Rectal smooth muscle tissue (tissue), 1 donor: ENCODE measurements around the gene SMIM44.
"Not testable (repeated sequence)": the region's sequence is repeated elsewhere in the genome, so short reads cannot be mapped to it uniquely, and the experiment has no call there.

Experiments used
- H3K27ac ChIP-seq: one replicate; pipeline ENCODE4 v1.7.0; 2013; ENCODE audit warnings: low read depth, low read length, inconsistent platforms
- H3K27me3 ChIP-seq: one replicate; pipeline ENCODE4 v1.7.0; 2013; ENCODE audit warnings: low read length; ENCODE audit not compliant: control insufficient read depth, insufficient read depth
- H3K36me3 ChIP-seq: one replicate; pipeline ENCODE4 v1.7.0; 2013; ENCODE audit warnings: low read length; ENCODE audit not compliant: control insufficient read depth, insufficient read depth
- H3K4me1 ChIP-seq: one replicate; pipeline ENCODE4 v1.7.0; 2013; ENCODE audit warnings: low read length; ENCODE audit not compliant: control insufficient read depth, insufficient read depth
- H3K4me3 ChIP-seq: one replicate; pipeline ENCODE4 v1.7.0; 2013; ENCODE audit warnings: low read length
- H3K9ac ChIP-seq: one replicate; pipeline ENCODE4 v1.7.0; 2013; ENCODE audit warnings: low read length

The SMIM44 gene

DNA sequence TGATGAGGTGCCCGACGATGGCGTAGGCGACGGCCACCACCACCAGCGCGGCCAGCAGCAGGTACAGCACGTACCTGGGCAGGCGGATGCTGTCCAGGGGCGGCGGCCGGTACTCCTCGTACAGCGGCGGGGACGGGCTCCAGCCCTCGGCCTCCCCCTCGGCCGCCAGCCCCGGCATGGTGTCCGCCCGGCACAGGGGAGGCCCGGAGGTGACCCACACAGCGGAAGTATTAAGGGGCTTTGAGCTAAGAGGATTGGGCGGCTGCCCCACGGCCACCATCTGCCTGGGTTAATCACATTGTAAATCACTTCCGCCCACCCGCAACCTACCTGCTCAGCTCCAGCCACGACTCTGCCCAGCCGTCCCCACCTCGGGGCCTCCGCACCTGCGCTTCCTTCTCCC is at the start of gene SMIM44:
Gene SMIM44, minus strand, starts transcription at position 216 of the 403 bp plus-strand sequence. Its CDS starts 38 bp downstream, at position 178.
- Histone ChIP-seq H3K36me3 (no peaks in the 10 kb centered on the region), H3K27ac (no peak within 1 kb of the TSS), H3K4me3 (peak within 1 kb of the TSS; percentile 44), H3K9ac (no peak within 1 kb of the TSS), H3K27me3 (peaks cover 5% of the 10 kb centered on the region), H3K4me1 (no peaks in the 10 kb centered on the region)

DNA sequence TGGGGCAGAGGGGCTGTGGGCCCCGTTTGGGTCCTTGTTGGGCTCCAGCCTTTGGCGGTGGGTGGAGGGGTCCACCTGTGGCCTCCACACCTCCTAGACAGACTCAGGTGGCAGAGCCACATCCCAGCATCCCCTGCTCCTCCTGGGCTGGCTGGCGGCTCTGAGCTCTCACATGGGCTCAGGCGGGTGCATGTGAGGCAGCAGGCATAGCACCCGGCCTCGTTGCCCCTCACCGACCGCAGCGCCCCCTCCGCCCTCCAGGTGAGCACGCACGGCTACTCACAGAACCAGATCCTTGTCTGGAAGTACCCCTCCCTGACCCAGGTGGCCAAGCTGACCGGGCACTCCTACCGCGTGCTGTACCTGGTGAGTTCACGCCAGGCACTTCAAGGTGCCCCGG is 49.8 kb upstream of the SMIM44 start:
- H3K4me3 ChIP-seq: no peak overlapping the region
- no peak overlapping the region for H3K9ac ChIP-seq
- H3K27ac ChIP-seq: no peak overlapping the region
- H3K36me3 ChIP-seq: peaks cover 45% of the 10 kb centered on the region
- no peaks in the 10 kb centered on the region for H3K4me1 ChIP-seq
- no peaks in the 10 kb centered on the region for H3K27me3 ChIP-seq

DNA sequence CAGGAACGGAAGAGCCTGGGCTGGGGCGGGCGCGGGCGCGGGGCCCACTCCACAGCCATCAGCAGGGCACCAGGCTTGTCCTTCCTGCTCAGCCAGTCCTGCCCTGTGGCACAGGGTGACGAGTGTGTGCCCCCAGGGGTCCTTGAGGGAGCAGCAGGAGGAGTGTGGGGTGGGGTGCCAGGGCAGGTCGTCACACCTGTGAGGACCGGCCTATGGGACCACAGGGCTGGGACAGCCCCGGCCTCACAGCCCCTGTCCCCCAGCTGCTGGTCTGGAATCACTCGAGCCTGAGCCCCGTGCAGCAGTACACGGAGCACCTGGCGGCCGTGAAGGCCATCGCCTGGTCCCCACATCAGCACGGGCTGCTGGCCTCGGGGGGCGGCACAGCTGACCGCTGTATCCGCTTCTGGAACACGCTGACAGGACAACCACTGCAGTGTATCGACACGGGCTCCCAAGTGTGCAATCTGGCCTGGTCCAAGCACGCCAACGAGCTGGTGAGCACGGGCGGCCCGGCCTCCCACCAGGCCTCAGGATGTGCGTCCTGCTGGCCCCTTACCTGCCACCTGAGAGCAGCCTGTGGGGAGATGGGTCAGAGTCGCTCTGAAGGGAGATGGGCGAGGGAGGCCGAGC is 49.0 kb upstream of the SMIM44 start:
- Histone ChIP-seq H3K27me3 (no peaks in the 10 kb centered on the region), H3K4me1 (no peaks in the 10 kb centered on the region), H3K9ac (no peak overlapping the region), H3K27ac (no peak overlapping the region), H3K36me3 (peaks cover 50% of the 10 kb centered on the region), H3K4me3 (no peak overlapping the region)

DNA sequence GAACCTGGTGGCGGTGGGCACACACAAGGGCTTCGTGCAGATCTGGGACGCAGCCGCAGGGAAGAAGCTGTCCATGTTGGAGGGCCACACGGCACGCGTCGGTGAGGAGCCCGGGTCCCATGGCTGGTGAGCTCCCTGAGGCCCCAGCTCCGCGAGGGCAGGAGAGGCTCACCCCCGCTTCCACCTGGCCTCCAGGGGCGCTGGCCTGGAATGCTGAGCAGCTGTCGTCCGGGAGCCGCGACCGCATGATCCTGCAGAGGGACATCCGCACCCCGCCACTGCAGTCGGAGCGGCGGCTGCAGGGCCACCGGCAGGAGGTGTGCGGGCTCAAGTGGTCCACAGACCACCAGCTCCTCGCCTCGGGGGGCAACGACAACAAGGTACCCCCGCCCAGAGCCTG is 48.5 kb upstream of the SMIM44 start:
- H3K9ac ChIP-seq: no peak overlapping the region
- no peak overlapping the region for H3K4me3 ChIP-seq
- H3K4me1 ChIP-seq: no peaks in the 10 kb centered on the region
- H3K27ac ChIP-seq: no peak overlapping the region
- peaks cover 52% of the 10 kb centered on the region for H3K36me3 ChIP-seq
- H3K27me3 ChIP-seq: no peaks in the 10 kb centered on the region

DNA sequence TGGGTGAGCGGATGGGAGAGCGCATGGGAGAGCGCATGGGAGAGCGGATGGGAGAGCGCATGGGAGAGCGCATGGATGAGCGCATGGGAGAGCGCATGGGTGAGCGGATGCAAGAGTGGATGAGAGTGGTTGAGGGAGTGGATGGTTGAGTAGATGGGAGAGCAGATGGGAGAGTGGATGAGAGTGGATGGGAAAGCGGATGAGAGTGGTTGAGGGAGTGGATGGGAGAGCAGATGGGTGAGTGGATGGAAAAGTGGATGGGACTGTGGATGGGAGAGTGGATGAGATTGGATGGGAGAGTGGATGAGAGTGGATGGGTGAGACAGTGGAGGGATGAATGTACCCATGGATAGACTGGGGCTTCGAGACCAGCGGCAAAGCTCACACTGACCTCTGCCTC is 47.1 kb upstream of the SMIM44 start:
- Histone ChIP-seq H3K4me3 (no peak overlapping the region), H3K9ac (no peak overlapping the region), H3K4me1 (no peaks in the 10 kb centered on the region), H3K27ac (no peak overlapping the region), H3K27me3 (no peaks in the 10 kb centered on the region), H3K36me3 (peaks cover 53% of the 10 kb centered on the region)

DNA sequence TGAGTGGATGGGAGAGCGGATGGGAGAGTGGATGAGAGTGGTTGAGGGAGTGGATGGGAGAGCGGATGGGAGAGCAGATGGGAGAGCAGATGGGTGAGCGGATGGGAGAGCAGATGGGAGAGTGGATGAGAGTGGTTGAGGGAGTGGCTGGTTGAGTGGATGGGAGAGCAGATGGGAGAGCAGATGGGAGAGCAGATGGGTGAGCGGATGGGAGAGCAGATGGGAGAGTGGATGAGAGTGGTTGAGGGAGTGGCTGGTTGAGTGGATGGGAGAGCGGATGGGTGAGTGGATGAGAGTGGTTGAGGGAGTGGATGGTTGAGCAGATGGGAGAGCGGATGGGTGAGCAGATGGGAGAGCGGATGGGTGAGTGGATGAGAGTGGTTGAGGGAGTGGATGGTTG is 46.1 kb upstream of the SMIM44 start:
- not testable (repeated sequence) for H3K9ac ChIP-seq, H3K4me3 ChIP-seq, H3K27me3 ChIP-seq, H3K27ac ChIP-seq, H3K4me1 ChIP-seq
- H3K36me3 ChIP-seq: peaks cover 52% of the 10 kb centered on the region

DNA sequence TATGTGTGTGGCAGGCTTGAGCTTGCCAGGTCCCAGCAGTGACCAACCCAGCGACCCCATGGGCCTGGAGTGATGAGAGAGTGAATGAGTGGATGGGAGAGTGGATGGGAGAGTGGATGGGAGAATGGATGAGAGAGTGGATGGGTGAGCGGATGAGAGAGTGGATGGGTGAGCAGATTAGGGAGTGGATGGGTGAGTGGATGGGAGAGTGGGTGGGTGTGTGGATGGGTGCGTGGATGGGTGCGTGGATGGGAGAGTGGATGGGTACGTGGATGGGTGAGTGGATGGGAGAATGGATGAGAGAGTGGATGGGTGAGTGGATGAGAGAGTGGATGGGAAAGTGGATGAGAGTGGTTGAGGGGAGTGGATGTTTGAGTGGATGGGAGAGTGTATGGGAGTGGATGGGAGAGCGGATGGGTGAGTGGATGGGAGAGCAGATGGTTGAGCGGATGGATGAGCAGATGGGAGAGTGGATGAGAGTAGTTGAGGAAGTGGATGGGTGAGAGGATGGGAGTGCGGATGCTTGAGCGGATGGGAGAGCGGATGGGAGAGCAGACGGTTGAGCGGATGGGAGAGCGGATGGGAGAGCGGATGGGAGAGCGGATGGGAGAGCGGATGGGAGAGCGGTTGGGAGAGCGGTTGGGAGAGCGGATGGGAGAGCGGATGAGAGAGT is 45.4 kb upstream of the SMIM44 start:
- Histone ChIP-seq H3K9ac (no peak overlapping the region), H3K4me1 (no peaks in the 10 kb centered on the region), H3K36me3 (peaks cover 49% of the 10 kb centered on the region), H3K27me3 (no peaks in the 10 kb centered on the region), H3K4me3 (no peak overlapping the region), H3K27ac (no peak overlapping the region)

DNA sequence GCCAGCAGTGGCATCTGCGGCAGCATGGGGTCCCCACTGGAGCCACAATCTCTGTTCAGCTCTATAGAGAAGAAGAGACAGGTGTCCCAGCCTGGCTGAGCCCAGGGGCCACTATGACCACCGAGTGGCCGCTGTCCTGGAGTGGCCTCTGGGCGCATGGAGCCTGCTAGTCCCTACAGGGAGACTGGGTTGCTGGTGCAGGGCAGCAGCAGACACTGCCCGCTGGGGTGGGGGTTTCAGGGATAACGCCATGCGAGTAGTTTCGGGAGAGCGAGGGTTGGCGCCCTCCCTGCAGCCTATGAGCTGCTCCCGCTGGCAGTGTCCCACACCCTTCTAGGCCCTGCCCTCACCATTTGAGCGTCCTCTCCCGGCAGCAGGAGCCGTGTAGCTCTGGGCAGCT is 44.8 kb upstream of the SMIM44 start:
- H3K4me1 ChIP-seq: no peaks in the 10 kb centered on the region
- peaks cover 43% of the 10 kb centered on the region for H3K36me3 ChIP-seq
- no peaks in the 10 kb centered on the region for H3K27me3 ChIP-seq

DNA sequence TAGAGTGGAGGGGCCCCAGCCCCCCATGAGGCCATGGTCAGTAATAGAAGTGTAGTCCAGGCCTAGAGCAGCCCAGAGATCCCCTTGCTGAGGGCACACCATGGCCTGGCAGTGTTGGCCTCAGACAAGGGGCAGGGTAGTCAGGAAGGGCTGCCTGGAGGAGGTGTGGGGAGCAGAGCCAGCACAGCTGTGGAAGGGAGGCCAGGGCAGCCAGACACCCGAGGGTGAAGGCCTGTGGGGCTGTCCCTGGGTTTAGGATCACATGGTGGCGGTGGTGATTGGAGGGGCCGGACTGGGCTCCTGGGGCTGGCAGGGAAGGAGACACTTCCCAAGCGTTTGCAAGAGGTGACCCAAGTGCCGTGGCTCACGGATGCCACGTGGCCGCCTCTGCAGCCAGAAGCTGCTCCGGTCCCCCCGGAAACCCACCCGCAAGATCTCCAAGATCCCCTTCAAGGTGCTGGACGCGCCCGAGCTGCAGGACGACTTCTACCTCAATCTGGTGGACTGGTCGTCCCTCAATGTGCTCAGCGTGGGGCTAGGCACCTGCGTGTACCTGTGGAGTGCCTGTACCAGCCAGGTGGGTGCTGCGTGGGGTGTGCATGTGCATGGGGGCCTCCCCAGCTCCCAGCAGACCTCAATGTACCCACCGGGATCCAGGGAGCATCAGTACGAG is 44.1 kb upstream of the SMIM44 start:
- Histone ChIP-seq H3K9ac (no peak overlapping the region), H3K4me1 (no peaks in the 10 kb centered on the region), H3K27ac (no peak overlapping the region), H3K36me3 (peaks cover 37% of the 10 kb centered on the region), H3K27me3 (no peaks in the 10 kb centered on the region), H3K4me3 (no peak overlapping the region)

More for the DNA sequence above, 44.8 kb upstream of the SMIM44 start:
- Histone ChIP-seq H3K27ac (no peak overlapping the region), H3K4me3 (no peak overlapping the region), H3K9ac (no peak overlapping the region)

DNA sequence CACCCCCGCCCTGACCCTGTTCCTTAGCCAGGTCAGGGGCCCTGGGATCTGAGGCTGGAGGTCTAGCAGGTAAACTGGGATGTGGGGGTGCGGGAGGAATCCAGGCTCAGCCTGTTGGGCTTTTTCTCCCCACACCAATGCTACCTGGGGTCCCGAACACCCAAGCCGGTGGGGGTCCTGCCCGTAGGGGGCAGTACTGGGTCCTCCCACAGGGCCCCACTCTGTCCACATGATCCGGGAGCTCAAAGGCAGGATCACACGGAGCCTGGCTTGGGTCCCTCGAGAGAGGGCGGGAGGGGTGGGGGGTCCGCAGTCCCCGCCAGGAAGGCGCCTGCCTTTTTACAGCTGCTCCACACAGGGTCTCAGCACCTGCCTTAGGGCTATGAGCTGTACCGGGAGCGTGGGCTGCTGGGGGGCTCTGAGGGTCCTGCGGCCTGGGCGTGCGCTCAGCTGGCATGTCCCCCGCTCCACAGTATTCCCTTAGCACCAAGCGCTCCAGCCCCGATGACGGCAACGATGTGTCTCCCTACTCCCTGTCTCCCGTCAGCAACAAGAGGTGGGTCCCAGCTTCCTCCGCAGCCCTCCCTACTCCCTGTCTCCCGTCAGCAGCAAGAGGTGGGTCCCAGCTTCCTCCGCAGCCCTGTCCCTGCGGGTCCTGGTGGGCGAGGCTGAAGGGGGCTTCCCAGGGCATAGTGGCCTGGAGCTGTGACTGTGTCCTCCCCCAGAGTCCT is 43.4 kb upstream of the SMIM44 start:
- H3K4me1 ChIP-seq: no peaks in the 10 kb centered on the region
- H3K36me3 ChIP-seq: peaks cover 36% of the 10 kb centered on the region
- H3K9ac ChIP-seq: no peak overlapping the region
- no peak overlapping the region for H3K4me3 ChIP-seq
- H3K27me3 ChIP-seq: no peaks in the 10 kb centered on the region
- H3K27ac ChIP-seq: no peak overlapping the region

DNA sequence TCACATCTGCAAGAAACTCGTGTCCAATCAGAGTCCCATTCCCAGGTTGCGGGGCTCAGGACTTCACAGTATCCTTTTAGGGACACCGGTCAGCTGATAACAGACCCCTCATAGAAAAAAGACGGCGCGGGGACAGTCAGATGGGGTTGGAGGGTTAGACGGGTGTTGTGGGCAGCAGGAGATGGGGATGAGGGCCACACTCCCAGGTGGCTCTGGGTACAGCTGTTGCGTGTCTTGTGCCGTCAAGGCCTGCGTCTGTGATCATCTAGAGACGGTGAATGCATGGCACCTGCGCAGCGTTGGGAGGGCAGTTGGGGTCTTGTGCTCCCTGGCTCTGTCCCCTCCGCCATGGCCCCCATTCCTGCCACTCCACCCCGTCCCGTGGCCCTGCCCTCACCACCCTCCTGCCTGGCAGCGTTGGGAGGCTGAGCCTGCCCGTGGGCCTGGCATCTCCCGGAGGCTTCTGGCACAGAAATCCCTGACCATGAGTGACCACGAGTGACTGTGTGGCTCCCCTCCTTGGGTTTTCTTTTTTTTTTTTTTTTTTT is 41.7 kb upstream of the SMIM44 start:
- Histone ChIP-seq H3K4me3 (no peak overlapping the region), H3K36me3 (peaks cover 22% of the 10 kb centered on the region), H3K27ac (no peak overlapping the region), H3K9ac (no peak overlapping the region), H3K27me3 (no peaks in the 10 kb centered on the region), H3K4me1 (no peaks in the 10 kb centered on the region)
